Pancreas (tissue), 10 donors: ENCODE measurements around the gene NMRK1. TPM values are rescaled to one million over a fixed set of nuclear protein-coding genes. Genes with fewer than 3 reads are reported as not detected.

Experiments used
- ATAC-seq, 4 donors: fragments of 200-7000 bp; cut with Tn5 transposase; one replicate each; pipeline versions ENCODE4 v1.8.0 to v1.9.1; 2020; ENCODE audit warnings: mild to moderate bottlenecking in 4 of 4, moderate library complexity in 4 of 4
- DNase-seq, 6 donors: peaks; one replicate each; pipeline ENCODE4 v3.0.0-alpha.2; 2020
- FAIRE-seq: peaks from 2 replicates; lab custom pipeline; 2012; peaks lifted over from hg19 to GRCh38; lab: Jason Lieb, UNC
- H3K27ac ChIP-seq, 4 donors: fragments of 200-600 bp; sonication (generic); 1 replicate in 3 of 4; 2 replicates in 1 of 4; pipeline versions ENCODE4 v1.5.0 to v1.8.0; 2020
- H3K27me3 ChIP-seq, 4 donors: fragments of 200-600 bp; one replicate each; pipeline ENCODE4 v1.8.0; 2021
- H3K36me3 ChIP-seq, 3 donors: fragments of 200-600 bp; sonication (generic) in 1 of 3; one replicate each; pipeline versions ENCODE4 v1.5.0 to v1.8.0; 2020 to 2021
- H3K4me1 ChIP-seq, 3 donors: fragments of 200-600 bp; one replicate each; pipeline ENCODE4 v1.8.0; 2021
- H3K4me3 ChIP-seq, 4 donors: fragments of 200-600 bp; sonication (generic) in 2 of 4; one replicate each; pipeline versions ENCODE4 v1.5.0 to v1.8.0; 2020 to 2021
- H3K9me3 ChIP-seq, 4 donors: fragments of 200-600 bp; one replicate each; pipeline ENCODE4 v1.8.0; 2021
- CTCF ChIP-seq, 4 donors: fragments of 200-600 bp; sonication (generic) in 3 of 4; IDR thresholded peaks; one replicate each; pipeline versions ENCODE4 v1.5.0 to v1.8.0; 2021; ENCODE audit warnings: antibody characterized with exemption in 4 of 4
- WGBS, 2 donors: extraction: QIAGEN DNeasy Blood & Tissue Kit; methylation state at CpG; one replicate each; pipeline ENCODE4 v1.1.7; 2013; 5-methylcytosine and 5-hydroxymethylcytosine counted together
- intact Hi-C, 3 donors: fragments of 100-400 bp; cut with DNase I; formaldehyde crosslinking; loops; one replicate each; pipeline versions ENCODE4 v1.11.1 to v1.14.2; 2022
- polyA plus RNA-seq, 2 donors: library from polyadenylated mRNA; stranded (reverse); fragments of 200-250 nt; gene quantifications; one replicate each; pipeline ENCODE4 v1.2.3, GENCODE V29; 2013
- total RNA-seq, 6 donors: library from RNA; stranded (reverse); fragmentation: NEBNext Ultra II Directional in 4 of 6; extraction: Animal tissue kit (Norgen Biotek cat#: 25700) in 4 of 6; gene quantifications; one replicate each; pipeline versions ENCODE4 v1.2.1 to v1.2.4, GENCODE V29; 2021 to 2023
- donor health status: healthy with polysubstance abuse.
- donor health status: DM: no; HTN: no; CAD: no; lungs with moderate emphysema.
- donor health status: DM: no; HTN: no; CAD: no.
- donor health status: control.
- donor health status: control.
- donor health status: Bipolar disorder and iron deficiency.
- donor health status: DM: yes; HTN: yes; CAD: no.
- donor health status: DM: no; HTN: no; CAD: no.
- donor health status: DM: no; HTN: no; CAD: no.
- donor health status: DM: yes; HTN: yes; CAD: no.

The NMRK1 gene
- total and polyA plus RNA-seq, 8 donors: 16.8 to 76.1 (median 27.1) TPM

GRCh38 chr9:75027187-75028107 lies 60.5 kb downstream of the NMRK1 start:
- WGBS, 2 donors: 0% methylated on average over 37 to 59 of the region's 59 CpGs
- FAIRE-seq: no peak
- intact Hi-C loops: no loop called here

GRCh38 chr9:75023846-75024245 lies 64.1 kb downstream of the NMRK1 start:
- intact Hi-C loops: no loop called here

More at GRCh38 chr9:75027187-75028107, 60.5 kb downstream of the NMRK1 start:
- Histone ChIP-seq H3K27ac (peak overlapping the region; percentile 86 to 99 (median 93)), H3K4me3 (peak overlapping the region; percentile 53 to 98 (median 86)), H3K9me3 (no peaks in the 10 kb centered on the region), H3K36me3 (no peaks in the 10 kb centered on the region), H3K4me1 (peaks cover 9 to 20% (median 13%) of the 10 kb centered on the region in 3 donors), H3K27me3 (no peaks in the 10 kb centered on the region)
- ATAC-seq: peak; percentile 68 to 75 (median 71)
- TF ChIP-seq CTCF (IDR thresholded peaks at IDR 0.05): no peak
- DNase-seq: peak; percentile 70 to 87 (median 78)

GRCh38 chr9:75019654-75020053 lies 68.3 kb downstream of the NMRK1 start:
- WGBS, 2 donors: 88 to 93% methylated on average over 1 of the region's 1 CpG
- Histone ChIP-seq H3K4me3 (no peak overlapping the region), H3K4me1 (peaks cover 0 to 6% (median 0%) of the 10 kb centered on the region in 3 donors), H3K36me3 (peaks cover 0 to 5% (median 0%) of the 10 kb centered on the region in 3 donors), H3K9me3 (no peaks in the 10 kb centered on the region), H3K27ac (no peak overlapping the region), H3K27me3 (no peaks in the 10 kb centered on the region)
- intact Hi-C loops: no loop called here
- no peak for TF ChIP-seq CTCF (IDR thresholded peaks at IDR 0.05)
- DNase-seq (no peak), ATAC-seq (no peak), FAIRE-seq (no peak)

More at GRCh38 chr9:75023846-75024245, 64.1 kb downstream of the NMRK1 start:
- H3K9me3 ChIP-seq: no peaks in the 10 kb centered on the region
- no peaks in the 10 kb centered on the region for H3K27me3 ChIP-seq
- DNase-seq (no peak), ATAC-seq (no peak), FAIRE-seq (no peak)
- no peak overlapping the region for H3K27ac ChIP-seq
- H3K4me1 ChIP-seq: peaks cover 9 to 20% (median 13%) of the 10 kb centered on the region in 3 donors
- H3K4me3 ChIP-seq: no peak overlapping the region
- H3K36me3 ChIP-seq: no peaks in the 10 kb centered on the region
- TF ChIP-seq CTCF (IDR thresholded peaks at IDR 0.05): no peak

- no peak for DNase-seq
- Histone ChIP-seq H3K9me3 (no peaks in the 10 kb centered on the region), H3K27ac (no peak overlapping the region), H3K36me3 (peaks cover 0 to 5% (median 0%) of the 10 kb centered on the region in 3 donors), H3K27me3 (no peaks in the 10 kb centered on the region), H3K4me3 (no peak overlapping the region), H3K4me1 (peaks cover 0 to 6% (median 0%) of the 10 kb centered on the region in 3 donors)
- TF ChIP-seq CTCF (IDR thresholded peaks at IDR 0.05): no peak
- no peak for FAIRE-seq
- no peak for ATAC-seq
- WGBS, 2 donors: 84 to 90% methylated on average over 5 of the region's 5 CpGs
- intact Hi-C loops: no loop called here
Observed at GRCh38 chr9:75019022-75019421, 68.9 kb downstream of the NMRK1 start.
